Stimulated activated CD8-positive, alpha-beta memory T cell treated with anti-CD3 and anti-CD28 coated beads, Interleukin-7, amount 100 ng/mL, for 24 hours (primary cell): ENCODE measurements around the gene PTPRF.

Experiments used
- DNase-seq: peaks from one replicate; pipeline ENCODE4 v3.0.0-alpha.2; 2020; ENCODE audit warnings: low read depth

Gene PTPRF

GRCh38 chr1:43608827-43609226 is 78.1 kb downstream of the PTPRF start:
- DNase-seq: no peak

- DNase-seq: no peak
Observed at GRCh38 chr1:43610339-43610738, 79.7 kb downstream of the PTPRF start.

GRCh38 chr1:43611950-43612349 is 81.3 kb downstream of the PTPRF start:
- DNase-seq: no peak

- no peak for DNase-seq
Observed at GRCh38 chr1:43612406-43612805, 81.7 kb downstream of the PTPRF start.

GRCh38 chr1:43613075-43613942 is 82.6 kb downstream of the PTPRF start:
- DNase-seq: no peak

- DNase-seq: no peak
Observed at GRCh38 chr1:43614211-43614610, 83.5 kb downstream of the PTPRF start.

- no peak for DNase-seq
Observed at GRCh38 chr1:43614891-43615290, 84.2 kb downstream of the PTPRF start.

- DNase-seq: no peak
Observed at GRCh38 chr1:43616383-43616782, 85.7 kb downstream of the PTPRF start.

- no peak for DNase-seq
Observed at GRCh38 chr1:43617011-43617410, 86.3 kb downstream of the PTPRF start.

GRCh38 chr1:43617668-43618067 is 87.0 kb downstream of the PTPRF start:
- DNase-seq: no peak

- DNase-seq: no peak
Observed at GRCh38 chr1:43618521-43619313, 88.0 kb downstream of the PTPRF start.

GRCh38 chr1:43619314-43619790 is 88.7 kb downstream of the PTPRF start:
- no peak for DNase-seq

GRCh38 chr1:43619996-43620920 is 89.6 kb downstream of the PTPRF start:
- DNase-seq: no peak

GRCh38 chr1:43620956-43621355 is 90.3 kb downstream of the PTPRF start:
- no peak for DNase-seq

- DNase-seq: no peak
Observed at GRCh38 chr1:43621386-43621785, 90.7 kb downstream of the PTPRF start.

GRCh38 chr1:43621861-43622260 is 91.2 kb downstream of the PTPRF start:
- no peak for DNase-seq

GRCh38 chr1:43622471-43622870 is 91.8 kb downstream of the PTPRF start:
- DNase-seq: no peak

GRCh38 chr1:43622901-43623780 is 92.5 kb downstream of the PTPRF start:
- DNase-seq: no peak

GRCh38 chr1:43625063-43625780 is 94.5 kb downstream of the PTPRF start:
- no peak for DNase-seq

- DNase-seq: no peak
Observed at GRCh38 chr1:43632135-43632670, 101.5 kb downstream of the PTPRF start.
